ENCODE measurements around the gene PFDN2. TPM values are rescaled to one million over a fixed set of nuclear protein-coding genes. Genes with fewer than 3 reads are reported as not detected.

Gene PFDN2
- total and polyA plus RNA-seq, 2 of the 8 experiments (the other 6 are each of a cell fraction or from before 2014, with no cell fraction given) = 66.2 to 71.2 TPM

DNA sequence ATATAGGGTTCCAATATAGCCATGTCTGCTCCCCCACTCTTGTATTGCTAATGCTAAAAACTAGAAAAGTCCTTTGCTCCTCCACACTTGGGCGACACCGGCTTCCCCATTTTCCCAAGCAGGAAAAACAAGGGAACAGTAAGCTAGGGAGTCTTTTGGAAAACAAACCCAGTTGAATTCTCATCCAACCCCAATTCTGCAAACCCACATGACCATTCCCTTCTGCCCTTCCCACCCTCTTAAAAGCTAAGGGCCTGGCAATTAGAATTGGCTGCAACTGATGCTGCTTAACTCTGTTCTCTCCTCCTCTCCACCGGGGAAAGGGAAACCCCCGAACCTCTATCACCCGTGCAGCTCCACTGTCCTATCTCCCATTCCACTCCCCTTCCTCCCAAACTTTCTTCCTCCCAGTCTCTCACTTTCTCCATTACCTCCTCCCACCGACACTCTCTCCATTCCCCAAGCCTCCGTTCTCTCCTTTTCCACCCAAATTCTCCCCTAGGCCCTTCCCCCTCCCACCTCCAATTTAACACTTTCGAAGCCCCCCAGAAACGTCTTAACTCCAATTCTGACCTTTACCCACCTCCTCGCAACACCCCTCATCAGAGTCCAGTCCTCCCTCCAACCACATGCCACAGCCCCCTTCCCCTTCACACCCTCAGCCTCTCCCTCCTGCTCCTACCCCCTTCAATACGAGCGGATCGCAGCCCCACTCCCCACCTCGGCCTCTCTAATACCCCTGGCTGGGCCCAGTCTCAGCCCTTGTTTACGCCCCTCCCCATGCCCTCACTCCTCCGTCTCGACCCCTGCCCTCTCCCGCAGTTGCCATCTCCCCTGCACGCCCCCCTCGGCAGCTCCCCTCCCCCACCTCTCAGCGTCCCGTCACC, 13.9 kb upstream of the PFDN2 start:
- Histone ChIP-seq H3K4me1 (replicated peaks in 1 of 4; ENCODE audit: control insufficient read depth in 3 of 4, insufficient read depth in 4 of 4, low read length in 3 of 4) (no peaks in the 10 kb centered on the region; a peak in 1 of 7 replicates), H2BK12ac (ENCODE audit: low read depth, low read length) (no peak overlapping the region), H3K56ac (replicated peaks; ENCODE audit: insufficient read length, low read depth, low read length) (peak overlapping the region; percentile 43), H2BK120ac (replicated peaks; ENCODE audit: low read depth, low read length) (no peak overlapping the region), H4K5ac (ENCODE audit: insufficient read length, low read depth, low read length) (peak overlapping the region; percentile 79), H2AK5ac (ENCODE audit: low read depth, low read length) (no peak overlapping the region), H4K8ac (ENCODE audit: extremely low read depth, insufficient read depth, low read length) (peak overlapping the region; percentile 95; the same call in 1 of the 2 replicates), H2AFZ (ENCODE audit: low read length) (no peak overlapping the region), H3K27ac (ENCODE audit: low read depth, low read length) (peak overlapping the region; percentile 95; the same call in 1 of the 2 replicates), H2BK15ac (ENCODE audit: low read length) (0 out of 2 replicates have a peak overlapping the region, but pooled peaks have one; percentile 81), H3K4me2 (ENCODE audit: insufficient read depth in 1 of 2, low read depth in 2 of 2, low read length in 2 of 2) (peak overlapping the region; percentile 75 to 78), H3K23me2 (ENCODE audit: low read depth, low read length) (peaks cover 9% of the 10 kb centered on the region), H3K36me3 (ENCODE audit: control insufficient read depth in 2 of 4, insufficient read depth in 4 of 4, low read length in 3 of 4) (peaks cover 0 to 28% (median 10%) of the 10 kb centered on the region in 4 experiments; a peak in 6 of 8 replicates), H3K23ac (ENCODE audit: insufficient read length) (no peak overlapping the region), H3K9me3 (ENCODE audit: insufficient read depth in 2 of 2, low read depth in 1 of 2, low read length in 1 of 2) (no peaks in the 10 kb centered on the region), H3K4me3 (ENCODE audit: extremely low read depth in 1 of 4, insufficient read depth in 2 of 4, low read depth in 3 of 4, low read length in 4 of 4) (peak overlapping the region; percentile 71 to 97 (median 84)), H2BK20ac (ENCODE audit: low read length) (no peak overlapping the region), H3K18ac (ENCODE audit: extremely low read depth, low read length) (peak overlapping the region; percentile 55), H3K79me1 (ENCODE audit: low read depth, low read length) (peaks cover 9% of the 10 kb centered on the region), H3K4ac (replicated peaks; ENCODE audit: insufficient read length, low read depth, low read length) (peak overlapping the region; percentile 58), H3K9ac (replicated peaks in 1 of 4; ENCODE audit: extremely low read depth in 1 of 4, low read depth in 3 of 4, low read length in 3 of 4) (peak overlapping the region in 3 of 4 experiments; percentile 64 to 85 (median 83); a peak in 5 of 7 replicates), H2BK5ac (ENCODE audit: low read depth, low read length) (peak overlapping the region; percentile 87), H3K79me2 (ENCODE audit: control insufficient read depth in 1 of 2, insufficient read depth in 2 of 2, low read length in 2 of 2) (peaks cover 0 to 56% of the 10 kb centered on the region in 2 experiments; a peak in 3 of 4 replicates), H4K20me1 (replicated peaks in 1 of 2; ENCODE audit: control insufficient read depth in 1 of 2, insufficient read depth in 2 of 2, low read length in 2 of 2) (peaks cover 2% of the 10 kb centered on the region in 2 experiments), H3K27me3 (replicated peaks in 1 of 4; ENCODE audit: control insufficient read depth in 3 of 4, extremely low read depth in 1 of 4, insufficient read depth in 3 of 4, low read length in 3 of 4) (no peaks in the 10 kb centered on the region), H4K91ac (replicated peaks; ENCODE audit: insufficient read length, low read length) (peak overlapping the region; percentile 61), H3K14ac (ENCODE audit: insufficient read length) (peak overlapping the region; percentile 23)
- 4% methylated on average over 11 of the region's 22 CpGs; no CpG with 5 or more reads in 1 of the 2 experiments for WGBS, 2 experiments (ENCODE audit: extremely low coverage in 1 of 2, insufficient coverage in 1 of 2, insufficient read length in 1 of 2, insufficient replicate concordance in 2 of 2, low coverage in 1 of 2, low lambda C conversion rate in 2 of 2, missing lambda C conversion rate in 1 of 2)
- ChIA-PET POLR2A (ENCODE audit: partially characterized antibody) (interaction anchor here (0.6 to 9.6 kb wide), 20 partner anchors 10 to 220 kb away, joined by 3 to 130 read pairs (median 6); partner anchors contain the start of genes ADAMTS4, B4GALT3, F11R and KLHDC9), CTCF (ENCODE audit: partially characterized antibody) (interaction anchor here (0.9 to 2.7 kb wide), 5 partner anchors 9 to 35 kb away, joined by 3 to 10 read pairs (median 5); partner anchors contain the start of genes KLHDC9, PPOX and UFC1)
- FAIRE-seq = no peak
- no peak for DNase-seq (ENCODE audit: low read depth in 1 of 2, low spot score in 2 of 2)
- no peak for TF ChIP-seq BRCA1 (IDR thresholded peaks at IDR 0.05; ENCODE audit: low read depth, low read length)
- no peak for TF ChIP-seq TBP (IDR thresholded peaks at IDR 0.05; ENCODE audit: low read depth, low read length)
- TF ChIP-seq POLR2AphosphoS5 (IDR thresholded peaks at IDR 0.05; ENCODE audit: low read depth, low read length) = no peak; the same call in 1 of the 2 replicates
- TF ChIP-seq BACH1 (IDR thresholded peaks at IDR 0.05; ENCODE audit: low read length) = no peak
- TF ChIP-seq, protein P1, sequence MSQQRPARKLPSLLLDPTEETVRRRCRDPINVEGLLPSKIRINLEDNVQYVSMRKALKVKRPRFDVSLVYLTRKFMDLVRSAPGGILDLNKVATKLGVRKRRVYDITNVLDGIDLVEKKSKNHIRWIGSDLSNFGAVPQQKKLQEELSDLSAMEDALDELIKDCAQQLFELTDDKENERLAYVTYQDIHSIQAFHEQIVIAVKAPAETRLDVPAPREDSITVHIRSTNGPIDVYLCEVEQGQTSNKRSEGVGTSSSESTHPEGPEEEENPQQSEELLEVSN (IDR thresholded peaks at IDR 0.05) = peak; percentile 79
- peak; percentile 68 for TF ChIP-seq SAP30 (IDR thresholded peaks at IDR 0.05; ENCODE audit: insufficient read depth, insufficient replicate concordance, low read length)
- TF ChIP-seq TCF12 (IDR thresholded peaks at IDR 0.05; ENCODE audit: low read depth, low read length) = no peak
- peak; percentile 80 for TF ChIP-seq ASH2L (IDR thresholded peaks at IDR 0.05; ENCODE audit: low read length)
- TF ChIP-seq HDAC2 (IDR thresholded peaks at IDR 0.05; ENCODE audit: borderline replicate concordance in 1 of 2, low read depth in 2 of 2, low read length in 2 of 2) = peak in 1 of 2 experiments; percentile 88; a peak in 1 of 4 replicates

Measured in H1 (cell line).